HG03439 (cell line): ENCODE measurements around the gene ZNF18.
A peak's percentile ranks its signal among the peaks of the same experiment; 100 is the strongest.

ENCODE experiments used
- ATAC-seq: cut with Tn5 transposase; IDR thresholded peaks from one replicate; pipeline ENCODE4 v1.9.1; 2021; ENCODE audit warnings: mild to moderate bottlenecking, moderate library complexity; ENCODE audit not compliant: unreplicated experiment

ZNF18 gene, protein sequence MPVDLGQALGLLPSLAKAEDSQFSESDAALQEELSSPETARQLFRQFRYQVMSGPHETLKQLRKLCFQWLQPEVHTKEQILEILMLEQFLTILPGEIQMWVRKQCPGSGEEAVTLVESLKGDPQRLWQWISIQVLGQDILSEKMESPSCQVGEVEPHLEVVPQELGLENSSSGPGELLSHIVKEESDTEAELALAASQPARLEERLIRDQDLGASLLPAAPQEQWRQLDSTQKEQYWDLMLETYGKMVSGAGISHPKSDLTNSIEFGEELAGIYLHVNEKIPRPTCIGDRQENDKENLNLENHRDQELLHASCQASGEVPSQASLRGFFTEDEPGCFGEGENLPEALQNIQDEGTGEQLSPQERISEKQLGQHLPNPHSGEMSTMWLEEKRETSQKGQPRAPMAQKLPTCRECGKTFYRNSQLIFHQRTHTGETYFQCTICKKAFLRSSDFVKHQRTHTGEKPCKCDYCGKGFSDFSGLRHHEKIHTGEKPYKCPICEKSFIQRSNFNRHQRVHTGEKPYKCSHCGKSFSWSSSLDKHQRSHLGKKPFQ

GRCh38 chr17:11997147-11997971 is at the start of gene ZNF18:
ZNF18 (minus strand) TSS chr17:11997475; CDS start chr17:11992829, 4,646 bp downstream.
- peak; percentile 97 for ATAC-seq

DNA sequence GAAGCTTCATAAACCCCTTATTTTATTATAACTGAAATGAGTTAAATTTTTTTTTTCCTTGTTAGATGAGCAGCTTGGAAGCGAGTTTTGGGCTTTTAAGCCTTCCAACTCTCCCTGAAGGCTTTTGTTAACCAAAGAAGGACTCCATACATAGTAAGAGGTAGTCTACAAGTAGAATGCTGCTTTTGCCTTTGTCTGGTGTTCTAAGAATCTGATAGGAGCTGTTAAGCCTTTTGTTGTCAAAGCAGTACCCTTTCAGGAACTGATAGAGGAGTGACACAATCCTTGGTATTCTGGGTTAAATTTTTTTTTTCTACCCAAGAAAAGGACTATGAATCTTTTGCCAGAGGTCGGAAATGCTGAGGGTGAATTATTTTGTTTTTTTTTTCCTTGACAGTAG is 49.5 kb upstream of the ZNF18 start:
- ATAC-seq, result no peak

- no peak for ATAC-seq
Measured at GRCh38 chr17:12043702-12044101, 46.4 kb upstream of the ZNF18 start.

GRCh38 chr17:12041312-12041711 is 44.0 kb upstream of the ZNF18 start:
- ATAC-seq, result no peak

- ATAC-seq, result no peak
Measured at GRCh38 chr17:12040478-12040877, 43.2 kb upstream of the ZNF18 start.

DNA sequence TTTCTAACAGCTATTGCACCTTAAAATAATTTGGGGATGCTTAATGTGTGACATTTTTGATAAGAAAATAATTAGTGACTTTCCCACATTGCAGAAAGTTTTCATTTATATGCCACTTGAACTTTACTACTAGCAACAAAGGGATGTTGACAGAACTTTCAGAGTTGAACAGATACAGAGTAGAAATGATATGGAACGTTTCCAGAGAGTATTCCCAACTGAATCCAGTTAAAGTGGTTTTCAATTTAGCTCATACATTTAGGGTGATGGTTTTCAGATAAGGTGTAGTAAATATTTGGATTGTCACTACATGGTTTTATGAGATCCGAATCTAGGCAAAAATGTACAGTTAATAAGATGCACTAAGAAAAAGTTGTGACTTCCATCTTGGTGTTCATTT is 40.7 kb upstream of the ZNF18 start:
- no peak for ATAC-seq

- no peak for ATAC-seq
Measured at GRCh38 chr17:12035673-12036072, 38.4 kb upstream of the ZNF18 start.

GRCh38 chr17:12034538-12034937 is 37.3 kb upstream of the ZNF18 start:
- ATAC-seq, result no peak

- ATAC-seq, result no peak
Measured at GRCh38 chr17:12028611-12029010, 31.3 kb upstream of the ZNF18 start.

DNA sequence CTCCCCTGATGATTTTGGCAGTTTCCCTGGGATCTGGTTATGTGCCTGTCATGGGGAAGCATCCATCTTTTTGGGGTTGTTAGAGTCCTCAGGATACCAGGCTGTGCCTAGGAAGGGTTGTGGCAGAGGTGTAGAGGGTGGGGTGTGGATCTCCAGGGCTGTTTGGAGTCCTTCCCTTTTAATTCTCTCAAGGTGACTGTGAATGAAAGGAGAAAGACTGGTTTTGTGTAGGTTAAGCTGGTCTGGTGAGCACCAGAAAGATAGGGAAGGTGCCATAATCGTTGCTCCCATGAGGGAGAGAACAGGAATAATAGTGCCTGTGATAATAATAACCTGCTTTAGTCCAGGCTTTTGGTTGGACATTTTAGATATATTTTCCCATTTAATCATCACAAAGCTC is 30.4 kb upstream of the ZNF18 start:
- ATAC-seq, result no peak

GRCh38 chr17:12024327-12024726 is 27.1 kb upstream of the ZNF18 start:
- no peak for ATAC-seq

- ATAC-seq, result no peak
Measured at GRCh38 chr17:12022310-12022709, 25.0 kb upstream of the ZNF18 start.

DNA sequence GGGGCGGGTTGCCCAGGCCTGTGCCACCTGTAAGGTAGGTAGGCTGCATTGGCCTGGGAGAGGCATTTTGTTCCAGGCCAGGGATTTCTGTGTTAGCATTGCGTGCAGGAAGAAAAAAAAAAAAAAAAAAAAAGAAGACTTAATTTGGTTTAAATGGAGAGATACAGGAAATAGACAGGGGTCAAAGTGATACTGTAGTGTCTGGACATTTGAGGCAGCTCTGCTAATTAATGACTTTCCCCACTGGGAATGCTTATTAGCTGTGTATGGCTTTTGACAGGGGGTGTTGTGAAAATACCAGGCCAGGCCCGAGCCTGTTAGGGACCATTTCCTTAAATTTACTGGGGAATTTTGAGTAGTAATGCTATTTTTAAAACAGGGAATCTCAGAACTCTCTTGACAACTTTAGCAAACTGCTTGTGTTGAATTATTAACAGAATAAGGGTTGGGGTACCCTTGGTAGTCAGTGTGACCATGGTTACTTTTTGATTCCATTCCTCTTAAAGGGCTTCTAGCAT is 24.4 kb upstream of the ZNF18 start:
- ATAC-seq, result no peak

DNA sequence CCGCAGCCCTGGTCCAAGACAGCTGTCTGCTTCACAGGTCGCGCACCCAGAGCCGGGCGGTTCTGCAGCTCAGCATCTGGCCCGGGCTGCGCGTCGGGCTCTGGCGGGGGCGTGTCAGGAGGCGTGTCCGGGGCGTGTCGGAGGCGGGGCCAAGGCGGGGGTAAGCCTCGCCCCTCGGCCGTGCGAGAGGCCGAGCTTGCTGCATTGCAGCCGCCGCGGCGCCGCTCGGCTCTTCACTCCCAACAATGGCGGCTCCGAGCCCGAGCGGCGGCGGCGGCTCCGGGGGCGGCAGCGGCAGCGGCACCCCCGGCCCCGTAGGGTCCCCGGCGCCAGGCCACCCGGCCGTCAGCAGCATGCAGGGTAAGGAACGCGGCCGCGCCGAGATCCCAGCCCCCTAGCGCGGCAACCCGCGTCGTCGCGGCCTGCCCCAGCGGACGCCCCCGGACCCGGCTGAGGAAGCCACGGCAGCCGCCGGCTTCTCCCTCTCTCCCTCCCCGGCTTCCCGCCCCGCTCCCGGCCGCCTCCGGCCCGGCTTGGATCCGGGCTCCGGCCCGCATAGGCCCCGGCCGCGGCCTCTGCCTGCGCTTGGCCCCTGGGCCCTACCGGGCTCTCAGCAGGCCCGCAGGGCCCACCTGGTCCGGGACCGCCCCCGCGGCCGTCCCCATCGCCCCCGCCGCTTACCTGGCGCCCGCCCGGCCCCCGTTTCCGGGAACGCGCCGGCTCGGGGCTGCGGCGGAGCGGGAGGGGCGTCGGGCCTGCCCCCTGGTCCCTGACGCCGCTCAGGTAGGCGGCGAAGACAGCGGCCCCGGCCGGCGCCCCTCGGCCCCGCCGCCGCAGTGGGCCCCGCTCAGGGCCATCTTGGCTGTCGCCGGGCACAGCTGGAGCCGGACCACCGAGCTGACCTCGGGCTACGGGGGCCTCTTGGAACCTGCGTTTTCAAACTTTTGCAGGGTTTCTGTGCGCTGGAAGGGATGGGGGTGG is 23.7 kb upstream of the ZNF18 start, which contains the start of gene MAP2K4:
MAP2K4 (plus strand) TSS at position 236 of the 981 bp plus-strand sequence; CDS start at position 246, 10 bp downstream.
- ATAC-seq, result peak; percentile 97

DNA sequence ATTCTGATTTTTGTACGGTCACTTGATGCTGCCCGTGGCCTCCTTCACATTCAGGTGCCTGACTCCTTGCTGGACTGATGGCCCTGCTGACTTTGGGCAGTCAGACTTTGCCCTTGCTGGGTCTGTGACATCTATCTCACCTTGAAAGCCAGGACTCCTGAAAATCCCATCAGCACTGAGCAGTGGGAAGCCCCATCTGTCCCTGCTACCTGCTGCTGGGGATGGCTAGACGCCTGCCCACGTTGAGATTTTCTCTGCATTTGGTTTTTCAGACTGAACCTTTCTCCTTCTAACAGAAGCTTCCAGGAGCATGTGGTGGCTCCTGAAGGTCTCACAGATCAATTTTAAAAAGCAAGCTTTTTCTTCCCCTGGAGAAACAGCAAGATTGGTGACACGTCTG is 10.2 kb upstream of the ZNF18 start:
- no peak for ATAC-seq

DNA sequence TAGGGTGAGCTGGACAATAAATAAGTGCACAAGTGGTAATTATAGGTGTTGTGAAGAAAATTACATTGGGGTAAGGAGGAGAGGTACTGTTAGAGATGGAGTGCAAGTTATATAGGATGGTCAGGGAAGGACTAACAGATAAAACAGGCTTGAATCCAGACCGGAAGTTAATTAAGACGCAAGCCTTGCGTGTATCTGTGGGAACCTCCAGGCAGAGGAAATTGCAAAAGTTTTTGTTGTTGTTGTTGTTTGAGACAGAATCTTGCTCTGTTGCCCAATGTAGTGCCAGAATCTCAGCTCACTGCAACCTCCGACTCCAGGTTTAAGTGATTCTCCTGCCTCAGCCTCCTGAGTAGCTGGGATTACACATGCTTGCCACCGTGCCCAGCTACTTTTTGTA is 2.4 kb upstream of the ZNF18 start:
- ATAC-seq, result no peak

DNA sequence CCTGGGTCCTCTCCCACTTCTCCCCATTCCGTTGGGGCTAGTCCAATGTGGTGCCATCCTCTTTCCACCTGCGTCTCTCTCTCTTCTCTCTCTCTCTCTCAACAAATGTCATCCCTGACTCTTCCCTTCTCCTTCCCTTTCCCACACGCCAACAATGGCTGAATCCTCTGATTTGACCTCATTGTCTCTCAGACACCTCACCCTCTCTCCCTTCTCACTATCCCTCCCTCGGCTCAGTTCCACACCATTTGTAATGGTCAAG is 628 bp upstream of the ZNF18 start:
- ATAC-seq, result peak; percentile 0

DNA sequence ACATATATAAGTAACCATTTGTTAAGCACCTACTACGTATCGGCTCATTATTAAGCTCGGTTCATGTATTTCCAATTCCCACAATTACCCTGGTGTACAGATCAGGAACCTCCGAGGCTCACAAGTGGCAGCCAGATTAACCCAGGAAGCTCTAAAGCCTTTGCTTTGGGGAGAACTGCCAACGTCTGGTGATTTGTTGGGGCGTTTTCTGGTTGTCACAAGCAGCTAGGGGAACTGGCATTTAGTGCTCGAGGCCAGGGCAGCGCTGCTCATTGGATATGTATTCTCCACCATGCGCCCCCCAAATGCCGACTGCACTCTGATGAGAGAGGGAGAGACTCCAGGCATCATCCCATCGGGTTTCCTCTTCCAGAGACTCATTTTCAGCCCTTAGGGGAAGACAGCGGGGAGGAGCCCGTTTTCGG is 541 bp downstream of the ZNF18 start:
- peak; percentile 36 for ATAC-seq

DNA sequence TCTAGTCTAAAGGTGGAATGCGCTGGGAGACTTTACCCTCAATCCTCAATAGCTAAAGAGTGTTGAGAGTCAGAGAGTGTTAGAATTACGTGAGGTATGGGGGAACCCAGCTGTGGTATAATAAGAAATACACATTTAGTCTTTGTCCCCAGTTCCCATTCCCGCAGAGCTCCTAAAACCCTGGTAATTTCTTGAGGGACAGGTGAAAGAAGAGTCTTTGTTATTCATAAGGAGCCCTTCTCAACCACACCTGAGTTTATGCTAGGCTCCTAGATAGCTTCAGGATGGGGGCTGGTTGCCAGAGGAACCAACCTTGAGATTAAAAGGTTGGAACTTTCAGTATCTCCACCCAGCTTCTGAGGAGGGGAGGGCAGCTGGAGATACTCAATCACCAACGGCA is 5.8 kb downstream of the ZNF18 start:
- ATAC-seq, result no peak

GRCh38 chr17:11990363-11990983 is 6.8 kb downstream of the ZNF18 start:
- no peak for ATAC-seq
